GM12872 (cell line): Measurements from ENCODE around the gene TUBB1.

Source experiments
- TF ChIP-seq, protein P1 (sequence below): IDR thresholded peaks from 3 replicates; pipeline ENCODE4 v1.5.1; 2011; ENCODE audit warnings: low read depth, mild to moderate bottlenecking, low read length, moderate library complexity; ENCODE audit not compliant: insufficient read depth

TUBB1 gene

DNA sequence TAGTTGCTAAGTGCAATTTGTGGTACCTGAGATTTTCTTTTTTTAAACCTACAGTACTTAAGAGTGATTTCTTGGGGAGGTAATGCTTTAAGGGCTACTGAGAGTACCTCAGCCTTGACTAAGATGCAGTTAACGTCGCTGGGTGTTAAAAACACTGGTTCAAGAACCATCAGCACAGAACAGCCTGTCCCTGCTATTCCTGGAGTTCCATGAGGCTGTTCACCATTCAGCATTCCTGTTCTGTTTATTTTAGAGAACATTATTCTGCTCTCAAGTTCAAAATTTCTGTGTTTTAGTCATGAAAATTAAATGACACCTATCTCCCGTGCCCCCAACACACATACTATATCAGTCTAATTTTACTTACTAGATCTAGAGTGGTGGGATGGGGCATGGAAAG is 25.1 kb downstream of the TUBB1 start:
- TF ChIP-seq, protein P1, sequence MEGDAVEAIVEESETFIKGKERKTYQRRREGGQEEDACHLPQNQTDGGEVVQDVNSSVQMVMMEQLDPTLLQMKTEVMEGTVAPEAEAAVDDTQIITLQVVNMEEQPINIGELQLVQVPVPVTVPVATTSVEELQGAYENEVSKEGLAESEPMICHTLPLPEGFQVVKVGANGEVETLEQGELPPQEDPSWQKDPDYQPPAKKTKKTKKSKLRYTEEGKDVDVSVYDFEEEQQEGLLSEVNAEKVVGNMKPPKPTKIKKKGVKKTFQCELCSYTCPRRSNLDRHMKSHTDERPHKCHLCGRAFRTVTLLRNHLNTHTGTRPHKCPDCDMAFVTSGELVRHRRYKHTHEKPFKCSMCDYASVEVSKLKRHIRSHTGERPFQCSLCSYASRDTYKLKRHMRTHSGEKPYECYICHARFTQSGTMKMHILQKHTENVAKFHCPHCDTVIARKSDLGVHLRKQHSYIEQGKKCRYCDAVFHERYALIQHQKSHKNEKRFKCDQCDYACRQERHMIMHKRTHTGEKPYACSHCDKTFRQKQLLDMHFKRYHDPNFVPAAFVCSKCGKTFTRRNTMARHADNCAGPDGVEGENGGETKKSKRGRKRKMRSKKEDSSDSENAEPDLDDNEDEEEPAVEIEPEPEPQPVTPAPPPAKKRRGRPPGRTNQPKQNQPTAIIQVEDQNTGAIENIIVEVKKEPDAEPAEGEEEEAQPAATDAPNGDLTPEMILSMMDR: no peak

DNA sequence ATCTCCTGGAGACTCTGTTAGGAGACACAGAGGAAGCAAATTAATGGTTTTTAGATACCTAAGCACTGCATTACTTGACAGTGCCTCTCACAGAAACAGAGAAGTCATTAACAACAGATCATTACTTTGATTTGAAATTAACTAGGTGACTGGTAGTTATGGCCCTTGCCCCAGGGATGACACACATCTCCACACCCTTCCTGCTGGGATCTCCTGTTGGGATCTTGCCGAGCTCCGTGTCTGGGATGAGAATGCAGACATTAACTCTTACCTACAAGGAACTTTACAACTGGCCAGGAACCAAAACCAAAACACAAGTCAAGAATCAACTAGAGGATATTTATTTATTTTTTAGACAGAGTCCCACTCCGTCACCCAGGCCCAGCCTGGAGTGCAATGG is 25.6 kb downstream of the TUBB1 start:
- TF ChIP-seq, protein P1: no peak

DNA sequence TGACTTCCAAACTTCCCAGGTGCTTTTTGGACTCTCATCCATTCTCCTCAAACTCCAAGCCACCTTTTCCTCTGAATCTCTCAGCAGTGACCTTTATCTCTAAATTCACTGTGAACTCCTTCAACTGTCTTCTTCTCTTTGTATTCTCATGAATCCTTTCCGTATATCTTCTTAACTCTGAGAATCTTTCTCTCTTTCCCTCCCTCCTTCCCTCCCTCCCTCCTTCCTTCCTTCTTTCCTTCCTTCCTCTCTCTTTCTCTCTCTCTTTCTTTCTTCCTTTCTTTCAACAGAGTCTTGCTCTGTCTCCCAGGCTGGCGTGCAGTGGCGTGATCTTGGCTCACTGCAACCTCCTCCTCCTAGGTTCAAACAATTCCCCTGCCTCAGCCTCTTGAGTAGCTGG is 27.6 kb downstream of the TUBB1 start:
- TF ChIP-seq, protein P1: no peak

- TF ChIP-seq, protein P1: no peak
Measured at GRCh38 chr20:59047938-59048680, 28.9 kb downstream of the TUBB1 start.

DNA sequence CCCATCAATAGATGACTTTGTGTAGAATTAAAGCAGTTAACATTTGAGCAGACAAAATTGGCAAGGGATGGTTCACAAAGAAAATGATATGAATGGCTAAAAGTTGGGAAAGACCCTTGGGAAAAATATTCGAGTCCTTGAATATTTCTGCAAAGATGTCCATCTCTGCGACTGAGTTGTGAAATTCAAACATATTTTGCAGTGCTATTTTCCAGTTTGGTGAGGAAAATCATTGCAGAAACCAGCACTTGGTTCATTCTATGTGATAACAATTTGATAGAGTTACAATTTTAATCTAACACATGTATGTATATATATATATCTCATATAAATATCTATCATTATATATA is 29.4 kb downstream of the TUBB1 start:
- TF ChIP-seq, protein P1: no peak

GRCh38 chr20:59050437-59050836 is 31.2 kb downstream of the TUBB1 start:
- TF ChIP-seq, protein P1: no peak

DNA sequence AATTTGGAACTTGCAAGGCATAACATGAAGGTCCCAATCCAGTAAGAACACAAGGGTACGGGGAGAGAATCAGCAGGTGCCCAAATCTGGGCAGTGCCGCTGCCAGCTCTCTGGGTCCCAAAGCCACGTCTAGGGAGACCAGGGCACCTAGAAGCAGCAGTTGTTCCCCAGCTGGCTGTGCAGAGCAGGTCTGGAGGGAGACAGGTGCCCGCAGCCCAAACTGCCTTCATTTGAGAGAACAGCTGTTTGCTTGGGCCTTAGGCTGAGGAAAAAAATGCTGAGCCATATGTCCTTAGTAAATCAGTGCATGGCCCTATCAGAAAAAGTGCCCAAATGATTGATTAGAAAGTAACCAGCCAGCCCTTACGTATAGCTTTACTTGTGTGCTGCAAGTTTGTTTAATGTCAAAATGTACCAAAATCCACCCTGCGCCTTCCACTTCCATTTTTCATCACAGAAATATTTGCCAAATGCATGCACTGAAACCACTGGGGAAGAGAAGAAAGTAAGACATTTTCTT is 32.5 kb downstream of the TUBB1 start:
- TF ChIP-seq, protein P1: no peak
